ENCODE measurements around the gene SOX11.

The SOX11 gene

DNA sequence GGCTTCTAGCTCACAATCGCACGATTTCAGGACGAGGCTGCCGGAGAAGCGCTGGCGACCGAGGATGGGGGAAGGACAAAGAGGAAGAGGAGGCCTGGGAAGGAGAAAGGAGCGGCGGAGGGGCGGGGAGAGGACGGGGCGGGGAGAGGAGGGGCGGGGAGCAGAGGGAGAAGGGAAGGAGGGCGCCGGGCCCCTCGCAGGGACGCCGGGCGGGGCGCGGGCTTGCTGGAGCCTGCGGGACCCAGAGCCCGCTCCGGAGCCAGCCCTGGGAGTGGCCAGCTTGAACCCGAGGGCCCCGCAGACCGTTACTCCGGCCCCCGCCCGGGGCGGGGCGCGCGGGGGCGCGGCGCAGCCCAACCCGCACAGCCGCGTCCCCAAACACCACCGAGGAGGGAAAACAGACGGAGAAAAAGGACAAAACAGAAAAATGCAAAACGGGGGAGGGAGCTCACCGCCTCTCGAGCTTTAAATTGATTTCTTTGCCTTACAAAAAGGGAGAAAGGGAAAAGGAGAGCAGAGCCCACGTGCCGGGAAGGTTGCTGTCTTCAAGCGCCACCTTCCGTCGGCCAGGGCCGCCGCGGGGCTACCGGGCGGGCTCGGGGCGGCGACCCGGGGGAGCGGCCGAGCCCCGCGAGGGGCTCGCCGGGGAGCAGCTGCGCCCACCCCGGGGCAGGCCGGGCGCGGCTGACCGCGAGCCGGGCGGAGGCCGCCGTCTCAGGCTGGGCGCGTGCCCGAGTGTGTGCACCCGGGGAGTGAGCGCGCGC lies 781 bp upstream of the SOX11 start:
- 0 to 1% methylated on average over 46 to 55 of the region's 83 CpGs for WGBS, 2 experiments (ENCODE audit: insufficient coverage in 2 of 2)

DNA sequence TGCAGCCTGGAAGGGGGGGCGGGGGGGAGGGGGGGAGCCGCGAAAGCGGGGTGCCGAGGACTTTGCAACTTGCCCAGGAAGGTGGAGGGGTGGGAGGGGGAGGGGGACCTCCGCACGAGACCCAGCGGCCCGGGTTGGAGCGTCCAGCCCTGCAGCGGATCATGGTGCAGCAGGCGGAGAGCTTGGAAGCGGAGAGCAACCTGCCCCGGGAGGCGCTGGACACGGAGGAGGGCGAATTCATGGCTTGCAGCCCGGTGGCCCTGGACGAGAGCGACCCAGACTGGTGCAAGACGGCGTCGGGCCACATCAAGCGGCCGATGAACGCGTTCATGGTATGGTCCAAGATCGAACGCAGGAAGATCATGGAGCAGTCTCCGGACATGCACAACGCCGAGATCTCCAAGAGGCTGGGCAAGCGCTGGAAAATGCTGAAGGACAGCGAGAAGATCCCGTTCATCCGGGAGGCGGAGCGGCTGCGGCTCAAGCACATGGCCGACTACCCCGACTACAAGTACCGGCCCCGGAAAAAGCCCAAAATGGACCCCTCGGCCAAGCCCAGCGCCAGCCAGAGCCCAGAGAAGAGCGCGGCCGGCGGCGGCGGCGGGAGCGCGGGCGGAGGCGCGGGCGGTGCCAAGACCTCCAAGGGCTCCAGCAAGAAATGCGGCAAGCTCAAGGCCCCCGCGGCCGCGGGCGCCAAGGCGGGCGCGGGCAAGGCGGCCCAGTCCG lies 540 bp downstream of the SOX11 start:
- H3K9me3 ChIP-seq (ENCODE audit: control insufficient read depth, low read length) = no peaks in the 10 kb centered on the region
- 0% methylated on average over 54 to 64 of the region's 69 CpGs for WGBS, 2 experiments (ENCODE audit: insufficient coverage in 2 of 2)
- H3K4me3 ChIP-seq (ENCODE audit: extremely low read depth, insufficient read depth, low read length, poor library complexity, severe bottlenecking) = peak overlapping the region; percentile 89
- H3K27ac ChIP-seq (ENCODE audit: low read depth, low read length, severe bottlenecking) = peak overlapping the region; percentile 57
- H3K36me3 ChIP-seq (ENCODE audit: control insufficient read depth, insufficient read depth, low read length) = peaks cover 6% of the 10 kb centered on the region
- H3K4me1 ChIP-seq (ENCODE audit: control insufficient read depth, insufficient read depth, low read length, poor library complexity, severe bottlenecking) = no peaks in the 10 kb centered on the region

More for the DNA sequence above, 781 bp upstream of the SOX11 start:
- peaks cover 6% of the 10 kb centered on the region for H3K36me3 ChIP-seq (ENCODE audit: control insufficient read depth, insufficient read depth, low read length)
- no peaks in the 10 kb centered on the region for H3K4me1 ChIP-seq (ENCODE audit: control insufficient read depth, insufficient read depth, low read length, poor library complexity, severe bottlenecking)
- peak overlapping the region; percentile 89 for H3K4me3 ChIP-seq (ENCODE audit: extremely low read depth, insufficient read depth, low read length, poor library complexity, severe bottlenecking)
- H3K9me3 ChIP-seq (ENCODE audit: control insufficient read depth, low read length) = no peaks in the 10 kb centered on the region
- peak overlapping the region; percentile 91 for H3K27ac ChIP-seq (ENCODE audit: low read depth, low read length, severe bottlenecking)

DNA sequence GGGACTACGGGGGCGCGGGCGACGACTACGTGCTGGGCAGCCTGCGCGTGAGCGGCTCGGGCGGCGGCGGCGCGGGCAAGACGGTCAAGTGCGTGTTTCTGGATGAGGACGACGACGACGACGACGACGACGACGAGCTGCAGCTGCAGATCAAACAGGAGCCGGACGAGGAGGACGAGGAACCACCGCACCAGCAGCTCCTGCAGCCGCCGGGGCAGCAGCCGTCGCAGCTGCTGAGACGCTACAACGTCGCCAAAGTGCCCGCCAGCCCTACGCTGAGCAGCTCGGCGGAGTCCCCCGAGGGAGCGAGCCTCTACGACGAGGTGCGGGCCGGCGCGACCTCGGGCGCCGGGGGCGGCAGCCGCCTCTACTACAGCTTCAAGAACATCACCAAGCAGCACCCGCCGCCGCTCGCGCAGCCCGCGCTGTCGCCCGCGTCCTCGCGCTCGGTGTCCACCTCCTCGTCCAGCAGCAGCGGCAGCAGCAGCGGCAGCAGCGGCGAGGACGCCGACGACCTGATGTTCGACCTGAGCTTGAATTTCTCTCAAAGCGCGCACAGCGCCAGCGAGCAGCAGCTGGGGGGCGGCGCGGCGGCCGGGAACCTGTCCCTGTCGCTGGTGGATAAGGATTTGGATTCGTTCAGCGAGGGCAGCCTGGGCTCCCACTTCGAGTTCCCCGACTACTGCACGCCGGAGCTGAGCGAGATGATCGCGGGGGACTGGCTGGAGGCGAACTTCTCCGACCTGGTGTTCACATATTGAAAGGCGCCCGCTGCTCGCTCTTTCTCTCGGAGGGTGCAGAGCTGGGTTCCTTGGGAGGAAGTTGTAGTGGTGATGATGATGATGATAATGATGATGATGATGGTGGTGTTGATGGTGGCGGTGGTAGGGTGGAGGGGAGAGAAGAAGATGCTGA lies 1.4 kb downstream of the SOX11 start:
- Histone ChIP-seq H3K9me3 (ENCODE audit: control insufficient read depth, low read length) (no peaks in the 10 kb centered on the region), H3K27ac (ENCODE audit: low read depth, low read length, severe bottlenecking) (peak overlapping the region; percentile 57), H3K4me1 (ENCODE audit: control insufficient read depth, insufficient read depth, low read length, poor library complexity, severe bottlenecking) (no peaks in the 10 kb centered on the region), H3K36me3 (ENCODE audit: control insufficient read depth, insufficient read depth, low read length) (peaks cover 6% of the 10 kb centered on the region), H3K4me3 (ENCODE audit: extremely low read depth, insufficient read depth, low read length, poor library complexity, severe bottlenecking) (peak overlapping the region; percentile 89)
- 0% methylated on average over 79 to 96 of the region's 102 CpGs for WGBS, 2 experiments (ENCODE audit: insufficient coverage in 2 of 2)

DNA sequence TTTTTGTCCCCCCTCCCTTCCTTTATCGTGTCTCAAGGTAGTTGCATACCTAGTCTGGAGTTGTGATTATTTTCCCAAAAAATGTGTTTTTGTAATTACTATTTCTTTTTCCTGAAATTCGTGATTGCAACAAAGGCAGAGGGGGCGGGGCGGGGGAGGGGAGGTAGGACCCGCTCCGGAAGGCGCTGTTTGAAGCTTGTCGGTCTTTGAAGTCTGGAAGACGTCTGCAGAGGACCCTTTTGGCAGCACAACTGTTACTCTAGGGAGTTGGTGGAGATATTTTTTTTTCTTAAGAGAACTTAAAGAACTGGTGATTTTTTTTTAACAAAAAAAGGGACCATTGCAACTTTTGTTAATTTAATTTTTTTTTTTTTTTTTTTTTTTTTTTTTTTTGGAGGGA lies 2.1 kb downstream of the SOX11 start:
- H3K9me3 ChIP-seq (ENCODE audit: control insufficient read depth, low read length) = no peaks in the 10 kb centered on the region
- peaks cover 6% of the 10 kb centered on the region for H3K36me3 ChIP-seq (ENCODE audit: control insufficient read depth, insufficient read depth, low read length)
- no peaks in the 10 kb centered on the region for H3K4me1 ChIP-seq (ENCODE audit: control insufficient read depth, insufficient read depth, low read length, poor library complexity, severe bottlenecking)
- H3K4me3 ChIP-seq (ENCODE audit: extremely low read depth, insufficient read depth, low read length, poor library complexity, severe bottlenecking) = peak overlapping the region; percentile 89
- WGBS, 2 experiments (ENCODE audit: insufficient coverage in 2 of 2) = 0% methylated on average over 5 of the region's 9 CpGs
- peak overlapping the region; percentile 57 for H3K27ac ChIP-seq (ENCODE audit: low read depth, low read length, severe bottlenecking)

DNA sequence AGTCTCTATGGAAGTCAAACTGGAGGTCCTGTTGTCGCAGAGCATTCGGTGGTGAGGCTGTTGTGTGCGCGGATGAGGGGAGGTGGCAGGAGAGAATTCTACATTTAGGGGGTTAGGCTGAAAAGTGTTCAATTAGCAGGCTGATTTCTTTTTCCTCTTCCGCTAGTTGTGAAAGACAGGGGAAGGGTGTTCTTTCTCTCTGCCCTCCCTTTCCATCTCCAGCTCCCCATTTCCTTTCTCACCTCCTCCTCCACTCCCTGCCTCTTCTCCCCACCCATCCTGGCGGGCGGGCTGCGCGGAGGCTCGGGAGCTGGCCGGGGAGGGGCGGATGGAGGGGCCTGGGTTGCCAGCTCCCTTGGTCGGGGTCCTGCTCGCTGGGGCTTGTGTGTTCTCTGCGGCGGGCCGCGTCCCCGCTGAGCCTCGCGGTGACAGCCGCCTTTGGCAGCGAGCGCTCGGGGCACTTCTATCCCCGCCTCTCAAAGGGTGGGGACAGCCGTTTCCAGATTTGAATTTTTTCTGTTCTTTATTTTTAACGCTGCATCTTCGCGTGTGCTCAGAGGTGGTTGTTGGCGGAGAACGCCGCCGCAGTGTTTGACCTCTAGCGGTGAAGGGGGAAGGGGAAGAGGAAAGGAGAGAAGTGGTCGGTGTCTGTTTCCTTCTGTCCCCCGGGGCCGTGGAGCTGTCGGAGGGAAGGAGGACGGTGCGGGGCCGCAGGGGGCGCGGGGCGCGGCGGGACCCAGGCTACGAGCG lies 3.6 kb downstream of the SOX11 start:
- 0% methylated on average over 30 to 45 of the region's 49 CpGs for WGBS, 2 experiments (ENCODE audit: insufficient coverage in 2 of 2)
- H3K4me1 ChIP-seq (ENCODE audit: control insufficient read depth, insufficient read depth, low read length, poor library complexity, severe bottlenecking) = no peaks in the 10 kb centered on the region
- peaks cover 13% of the 10 kb centered on the region for H3K36me3 ChIP-seq (ENCODE audit: control insufficient read depth, insufficient read depth, low read length)
- H3K9me3 ChIP-seq (ENCODE audit: control insufficient read depth, low read length) = no peaks in the 10 kb centered on the region
- H3K27ac ChIP-seq (ENCODE audit: low read depth, low read length, severe bottlenecking) = peak overlapping the region; percentile 85
- peak overlapping the region; percentile 89 for H3K4me3 ChIP-seq (ENCODE audit: extremely low read depth, insufficient read depth, low read length, poor library complexity, severe bottlenecking)

- Histone ChIP-seq H3K4me1 (ENCODE audit: control insufficient read depth, insufficient read depth, low read length, poor library complexity, severe bottlenecking) (no peaks in the 10 kb centered on the region), H3K4me3 (ENCODE audit: extremely low read depth, insufficient read depth, low read length, poor library complexity, severe bottlenecking) (peak overlapping the region; percentile 89), H3K9me3 (ENCODE audit: control insufficient read depth, low read length) (no peaks in the 10 kb centered on the region), H3K36me3 (ENCODE audit: control insufficient read depth, insufficient read depth, low read length) (peaks cover 18% of the 10 kb centered on the region), H3K27ac (ENCODE audit: low read depth, low read length, severe bottlenecking) (peak overlapping the region; percentile 85)
- 0 to 1% methylated on average over 38 to 44 of the region's 65 CpGs for WGBS, 2 experiments (ENCODE audit: insufficient coverage in 2 of 2)
Observed at GRCh38 chr2:5696404-5696944, 4.3 kb downstream of the SOX11 start.

DNA sequence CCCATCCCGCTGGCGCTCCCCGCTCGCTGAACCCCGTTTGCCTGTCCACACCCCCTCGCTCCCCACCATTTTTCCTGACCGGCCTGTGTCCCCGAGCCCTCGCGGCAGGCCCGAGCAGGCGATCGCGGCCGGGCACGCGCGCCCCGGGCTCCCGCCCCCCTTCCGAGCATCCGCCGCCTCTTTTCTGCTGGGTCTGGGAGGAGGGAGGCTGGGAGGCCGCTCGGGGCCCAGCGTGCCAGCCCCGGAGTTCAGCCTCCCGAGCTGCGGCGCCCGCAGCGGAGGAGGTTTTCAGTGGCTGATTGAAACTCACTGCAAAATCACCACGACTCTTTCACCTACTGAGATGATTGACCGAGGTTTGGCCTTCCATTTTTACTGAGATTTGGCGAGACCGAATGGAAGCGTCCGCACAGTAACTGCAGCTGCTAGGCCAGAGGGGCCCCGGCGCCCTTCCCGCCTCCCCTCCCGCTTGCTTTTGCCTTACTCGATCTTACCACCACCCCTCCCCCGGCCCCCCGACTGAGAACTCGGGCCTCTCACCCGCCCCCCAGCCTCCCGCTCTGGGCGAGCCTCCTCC lies 4.8 kb downstream of the SOX11 start:
- 0 to 1% methylated on average over 11 to 19 of the region's 49 CpGs for WGBS, 2 experiments (ENCODE audit: insufficient coverage in 2 of 2)

DNA sequence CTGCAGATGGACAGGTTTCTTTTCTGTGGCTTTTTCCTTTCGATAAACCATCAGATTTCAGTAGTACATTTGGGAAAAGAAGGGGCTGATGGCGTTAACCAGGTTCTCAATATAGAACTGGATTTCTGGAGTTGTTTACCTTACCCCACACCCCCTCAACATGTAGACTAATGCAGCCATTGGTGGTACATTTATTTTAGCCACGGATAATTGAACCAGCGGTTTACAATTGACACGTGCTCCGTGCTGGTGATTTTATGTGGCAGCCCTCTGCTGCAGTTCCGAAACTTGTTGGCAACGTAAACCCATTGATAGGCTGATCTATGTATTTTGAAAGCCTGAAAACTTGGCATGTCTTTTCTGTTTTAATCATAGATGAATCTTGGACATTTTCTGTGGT lies 5.4 kb downstream of the SOX11 start:
- H3K9me3 ChIP-seq (ENCODE audit: control insufficient read depth, low read length) = no peaks in the 10 kb centered on the region
- WGBS, 2 experiments (ENCODE audit: insufficient coverage in 2 of 2) = 12 to 20% methylated on average over 6 of the region's 8 CpGs
- peak overlapping the region; percentile 89 for H3K4me3 ChIP-seq (ENCODE audit: extremely low read depth, insufficient read depth, low read length, poor library complexity, severe bottlenecking)
- no peaks in the 10 kb centered on the region for H3K4me1 ChIP-seq (ENCODE audit: control insufficient read depth, insufficient read depth, low read length, poor library complexity, severe bottlenecking)
- H3K27ac ChIP-seq (ENCODE audit: low read depth, low read length, severe bottlenecking) = peak overlapping the region; percentile 85
- H3K36me3 ChIP-seq (ENCODE audit: control insufficient read depth, insufficient read depth, low read length) = peaks cover 25% of the 10 kb centered on the region

More for the DNA sequence above, 4.8 kb downstream of the SOX11 start:
- H3K27ac ChIP-seq (ENCODE audit: low read depth, low read length, severe bottlenecking) = peak overlapping the region; percentile 85
- H3K9me3 ChIP-seq (ENCODE audit: control insufficient read depth, low read length) = no peaks in the 10 kb centered on the region
- H3K36me3 ChIP-seq (ENCODE audit: control insufficient read depth, insufficient read depth, low read length) = peaks cover 22% of the 10 kb centered on the region
- H3K4me3 ChIP-seq (ENCODE audit: extremely low read depth, insufficient read depth, low read length, poor library complexity, severe bottlenecking) = peak overlapping the region; percentile 89
- no peaks in the 10 kb centered on the region for H3K4me1 ChIP-seq (ENCODE audit: control insufficient read depth, insufficient read depth, low read length, poor library complexity, severe bottlenecking)

GRCh38 chr2:5698134-5698533 lies 6.0 kb downstream of the SOX11 start:
- Histone ChIP-seq H3K27ac (ENCODE audit: low read depth, low read length, severe bottlenecking) (no peak overlapping the region), H3K4me1 (ENCODE audit: control insufficient read depth, insufficient read depth, low read length, poor library complexity, severe bottlenecking) (no peaks in the 10 kb centered on the region), H3K36me3 (ENCODE audit: control insufficient read depth, insufficient read depth, low read length) (peaks cover 30% of the 10 kb centered on the region), H3K9me3 (ENCODE audit: control insufficient read depth, low read length) (no peaks in the 10 kb centered on the region), H3K4me3 (ENCODE audit: extremely low read depth, insufficient read depth, low read length, poor library complexity, severe bottlenecking) (peak overlapping the region; percentile 89)
- WGBS, 2 experiments (ENCODE audit: insufficient coverage in 2 of 2) = no CpG with 5 or more reads among the region's 4 CpGs

All from mesodermal cell (in vitro differentiated cells).